Measurements from ENCODE around the gene CRK.

GRCh38 chr17:1422885-1423284 lies 33.1 kb downstream of the CRK start:
- TF ChIP-seq EZH2 (optimal IDR thresholded peaks at IDR 0.05; ENCODE audit: low read depth, low read length) (no peak), CTCF (IDR thresholded peaks at IDR 0.05; ENCODE audit: low read length) (no peak), EZH2phosphoT487 (IDR thresholded peaks at IDR 0.05; ENCODE audit: low read length) (no peak)

All from MM.1S (cell line).